Smooth muscle cell of bladder (primary cell): ENCODE measurements around the gene PCDHGB4. TPM values are rescaled to one million over a fixed set of nuclear protein-coding genes. Genes with fewer than 3 reads are reported as not detected.

ENCODE experiments used
- total RNA-seq: library from RNA; depleted of rRNA; stranded (reverse); fragments of >200 nt; gene quantifications from 2 replicates; pipeline ENCODE4 v1.2.3, GENCODE V29; 2014

The PCDHGB4 gene
- total RNA-seq: 26.9 and 27.5 TPM in 2 replicates

GRCh38 chr5:141387557-141388311, at the start of gene PCDHGB4:
PCDHGB4 (plus strand) TSS chr5:141387698; CDS start chr5:141387885, 187 bp downstream.

GRCh38 chr5:141338538-141339306, 48.8 kb upstream of the PCDHGB4 start, which contains the start of gene PCDHGA2:
PCDHGA2 (plus strand) TSS chr5:141338760.

GRCh38 chr5:141343242-141343952, 44.1 kb upstream of the PCDHGB4 start, which contains the start of gene PCDHGA3:
PCDHGA3 (plus strand) TSS chr5:141343829; CDS start chr5:141344034, 205 bp downstream.

GRCh38 chr5:141349917-141350619, 37.4 kb upstream of the PCDHGB4 start, which contains the start of gene PCDHGB1:
PCDHGB1 (plus strand) TSS chr5:141350099; CDS start chr5:141350261, 162 bp downstream.

GRCh38 chr5:141354900-141355469, 32.5 kb upstream of the PCDHGB4 start, which contains the start of gene PCDHGA4:
PCDHGA4 (plus strand) TSS chr5:141355021; CDS start chr5:141355108, 87 bp downstream.

GRCh38 chr5:141359790-141360426, 27.6 kb upstream of the PCDHGB4 start, which contains the start of gene PCDHGB2:
PCDHGB2 (plus strand) TSS chr5:141359994; CDS start chr5:141360136, 142 bp downstream.

GRCh38 chr5:141363952-141364660, 23.4 kb upstream of the PCDHGB4 start, which contains the start of gene PCDHGA5:
PCDHGA5 (plus strand) TSS chr5:141364162; CDS start chr5:141364331, 169 bp downstream.

GRCh38 chr5:141369994-141370848, 17.3 kb upstream of the PCDHGB4 start, which contains the start of gene PCDHGB3:
PCDHGB3 (plus strand) TSS chr5:141370242; CDS start chr5:141370395, 153 bp downstream.

GRCh38 chr5:141373673-141374317, 13.7 kb upstream of the PCDHGB4 start, which contains the start of gene PCDHGA6:
PCDHGA6 (plus strand) TSS chr5:141373891; CDS start chr5:141374084, 193 bp downstream.

GRCh38 chr5:141382469-141383294, 4.8 kb upstream of the PCDHGB4 start, which contains the start of gene PCDHGA7:
PCDHGA7 (plus strand) TSS chr5:141382742; CDS start chr5:141382900, 158 bp downstream.

GRCh38 chr5:141392429-141393198, 5.1 kb downstream of the PCDHGB4 start, which contains the start of gene PCDHGA8:
PCDHGA8 (plus strand) TSS chr5:141392633; CDS start chr5:141392814, 181 bp downstream.

GRCh38 chr5:141397756-141398551, 10.5 kb downstream of the PCDHGB4 start, which contains the start of gene PCDHGB5:
PCDHGB5 (plus strand) TSS chr5:141397947; CDS start chr5:141398128, 181 bp downstream.

GRCh38 chr5:141402553-141403243, 15.2 kb downstream of the PCDHGB4 start, which contains the start of gene PCDHGA9:
PCDHGA9 (plus strand) TSS chr5:141402778; CDS start chr5:141402953, 175 bp downstream.

GRCh38 chr5:141407790-141408505, 20.4 kb downstream of the PCDHGB4 start, which contains the start of gene PCDHGB6:
PCDHGB6 (plus strand) TSS chr5:141408021; CDS start chr5:141408203, 182 bp downstream.

